Gastroesophageal sphincter (tissue), 3 donors: ENCODE measurements around the gene ULK3.

Source experiments
- CTCF ChIP-seq, 4 experiments: fragments of 200-600 bp in 2 of 4; fragments of 450-650 bp in 2 of 4; sonication (generic) in 1 of 4; IDR thresholded peaks; one replicate each; pipeline ENCODE4 v1.5.1; 2017 to 2019; ENCODE audit warnings: antibody characterized with exemption in 4 of 4, mild to moderate bottlenecking in 2 of 4, moderate library complexity in 2 of 4
- POLR2A ChIP-seq, 2 donors: fragments of 450-650 bp; IDR thresholded peaks; one replicate each; pipeline ENCODE4 v1.6.1; 2017; ENCODE audit warnings: antibody characterized with exemption in 2 of 2, mild to moderate bottlenecking in 2 of 2, moderate library complexity in 1 of 2
- POLR2AphosphoS5 ChIP-seq: sonication (generic); formaldehyde crosslinking; IDR thresholded peaks from one replicate; pipeline ENCODE4 v1.6.1; 2017; ENCODE audit warnings: antibody characterized with exemption

GRCh38 chr15:74866090-74866489, 23.1 kb upstream of the ULK3 start:
- TF ChIP-seq CTCF (IDR thresholded peaks at IDR 0.05) (no peak), POLR2AphosphoS5 (no peak), POLR2A (IDR thresholded peaks at IDR 0.05) (no peak)
